Adrenal gland (tissue), 5 donors: ENCODE data around the gene BCL2L1.

ENCODE experiments used
- POLR2A ChIP-seq, 2 donors: fragments of 450-650 bp; IDR thresholded peaks; one replicate each; pipeline ENCODE4 v1.6.1; 2017; ENCODE audit warnings: antibody characterized with exemption in 2 of 2, mild to moderate bottlenecking in 2 of 2, moderate library complexity in 1 of 2
- TF ChIP-seq, protein P1 (sequence below), 6 experiments: fragments of 450-650 bp in 4 of 6; fragments of 200-600 bp in 2 of 6; sonication (generic) in 1 of 6; IDR thresholded peaks; 1 replicate in 5 of 6; 2 replicates in 1 of 6; pipeline versions ENCODE4 v1.5.1 to v1.8.0; 2016 to 2021; ENCODE audit warnings: antibody characterized with exemption in 6 of 6, mild to moderate bottlenecking in 2 of 6, moderate library complexity in 1 of 6
- donor health status: DM: no; HTN: no; CAD: no.

DNA sequence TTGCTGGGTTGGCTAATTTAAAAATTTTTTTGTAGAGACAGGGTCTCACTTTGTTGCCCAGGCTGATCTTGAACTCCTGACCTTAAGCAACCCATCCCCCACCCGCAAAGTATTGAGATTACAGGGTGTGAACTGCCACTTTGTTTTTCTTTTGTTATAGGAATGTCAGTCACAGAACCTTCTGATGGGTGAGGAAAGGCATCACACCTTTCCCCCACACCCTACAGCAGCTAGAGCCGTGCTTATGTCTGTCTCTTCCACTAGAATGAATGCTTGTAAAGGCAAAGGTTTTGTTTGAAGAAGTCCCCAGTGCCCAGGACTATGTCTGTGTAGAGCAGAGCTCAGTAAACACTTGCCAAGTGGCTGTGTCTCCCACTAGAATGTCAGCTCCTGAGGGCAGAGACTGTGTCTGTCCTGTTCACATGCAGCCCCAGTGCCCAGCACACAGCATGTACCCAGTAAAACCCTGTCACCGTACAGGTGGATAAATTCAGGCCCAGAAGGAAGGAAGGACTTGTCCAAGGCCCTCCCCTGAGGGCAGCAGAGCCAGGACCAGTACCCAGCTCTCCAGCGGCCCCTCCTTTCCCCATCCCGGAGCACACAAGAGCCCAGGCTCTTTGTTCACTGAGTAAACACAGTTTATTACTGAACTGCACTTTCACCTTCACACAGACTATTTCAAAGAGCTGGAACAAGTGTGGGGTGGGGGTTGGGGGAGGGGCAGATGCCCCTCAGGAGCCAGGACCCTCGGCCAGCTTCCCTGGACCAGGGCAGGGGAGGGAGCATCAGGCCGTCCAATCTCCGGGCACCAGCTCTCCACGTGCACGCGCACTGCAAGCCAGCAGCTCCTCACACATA is 58.6 kb downstream of the BCL2L1 start:
- TF ChIP-seq, protein P1, sequence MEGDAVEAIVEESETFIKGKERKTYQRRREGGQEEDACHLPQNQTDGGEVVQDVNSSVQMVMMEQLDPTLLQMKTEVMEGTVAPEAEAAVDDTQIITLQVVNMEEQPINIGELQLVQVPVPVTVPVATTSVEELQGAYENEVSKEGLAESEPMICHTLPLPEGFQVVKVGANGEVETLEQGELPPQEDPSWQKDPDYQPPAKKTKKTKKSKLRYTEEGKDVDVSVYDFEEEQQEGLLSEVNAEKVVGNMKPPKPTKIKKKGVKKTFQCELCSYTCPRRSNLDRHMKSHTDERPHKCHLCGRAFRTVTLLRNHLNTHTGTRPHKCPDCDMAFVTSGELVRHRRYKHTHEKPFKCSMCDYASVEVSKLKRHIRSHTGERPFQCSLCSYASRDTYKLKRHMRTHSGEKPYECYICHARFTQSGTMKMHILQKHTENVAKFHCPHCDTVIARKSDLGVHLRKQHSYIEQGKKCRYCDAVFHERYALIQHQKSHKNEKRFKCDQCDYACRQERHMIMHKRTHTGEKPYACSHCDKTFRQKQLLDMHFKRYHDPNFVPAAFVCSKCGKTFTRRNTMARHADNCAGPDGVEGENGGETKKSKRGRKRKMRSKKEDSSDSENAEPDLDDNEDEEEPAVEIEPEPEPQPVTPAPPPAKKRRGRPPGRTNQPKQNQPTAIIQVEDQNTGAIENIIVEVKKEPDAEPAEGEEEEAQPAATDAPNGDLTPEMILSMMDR (IDR thresholded peaks at IDR 0.05) = no peak
- no peak for TF ChIP-seq POLR2A (IDR thresholded peaks at IDR 0.05)
